ENCODE results near the gene NAALADL2.

GRCh38 chr3:174810254-174810653 lies 48.9 kb upstream of the NAALADL2 start:
- no peak for TF ChIP-seq EZH2 (IDR thresholded peaks at IDR 0.05; ENCODE audit: low read depth)
- no peak for TF ChIP-seq CTCF (conservative IDR thresholded peaks at IDR 0.05)
